Fibroblast of gingiva (primary cell): Measurements from ENCODE around the gene GCLC.
"Not testable (repeated sequence)": the region's sequence is repeated elsewhere in the genome, so short reads cannot be mapped to it uniquely, and the experiment has no call there.

Source experiments
- DNase-seq: peaks from one replicate; pipeline ENCODE4 v3.0.0-alpha.2; 2011; ENCODE audit warnings: low read depth

The GCLC gene

GRCh38 chr6:53492860-53493634 lies 51.9 kb downstream of the GCLC start:
- peak; percentile 46 for DNase-seq

- no peak for DNase-seq
Observed at GRCh38 chr6:53487080-53487479, 57.8 kb downstream of the GCLC start.

DNA sequence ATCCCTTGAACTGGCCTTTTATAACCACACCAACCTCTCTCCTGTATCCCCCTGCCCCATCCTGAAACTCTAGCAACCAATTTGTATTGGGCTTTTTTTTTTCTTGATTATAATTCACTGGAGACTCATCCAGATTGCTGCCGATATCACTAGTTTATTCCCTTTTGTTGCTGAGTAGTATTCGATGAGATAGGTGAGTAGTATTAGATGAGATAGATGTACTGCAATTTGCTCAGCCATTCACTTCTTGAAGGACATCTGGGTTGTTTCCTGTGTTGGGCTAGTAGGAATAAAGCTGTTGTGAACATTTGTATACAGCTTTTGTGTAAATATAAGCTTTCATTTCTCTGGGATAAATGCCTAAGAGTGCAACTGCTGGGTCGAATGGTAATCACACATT lies 58.2 kb downstream of the GCLC start:
- no peak for DNase-seq

GRCh38 chr6:53484476-53485280 lies 60.2 kb downstream of the GCLC start:
- DNase-seq = peak; percentile 63

DNA sequence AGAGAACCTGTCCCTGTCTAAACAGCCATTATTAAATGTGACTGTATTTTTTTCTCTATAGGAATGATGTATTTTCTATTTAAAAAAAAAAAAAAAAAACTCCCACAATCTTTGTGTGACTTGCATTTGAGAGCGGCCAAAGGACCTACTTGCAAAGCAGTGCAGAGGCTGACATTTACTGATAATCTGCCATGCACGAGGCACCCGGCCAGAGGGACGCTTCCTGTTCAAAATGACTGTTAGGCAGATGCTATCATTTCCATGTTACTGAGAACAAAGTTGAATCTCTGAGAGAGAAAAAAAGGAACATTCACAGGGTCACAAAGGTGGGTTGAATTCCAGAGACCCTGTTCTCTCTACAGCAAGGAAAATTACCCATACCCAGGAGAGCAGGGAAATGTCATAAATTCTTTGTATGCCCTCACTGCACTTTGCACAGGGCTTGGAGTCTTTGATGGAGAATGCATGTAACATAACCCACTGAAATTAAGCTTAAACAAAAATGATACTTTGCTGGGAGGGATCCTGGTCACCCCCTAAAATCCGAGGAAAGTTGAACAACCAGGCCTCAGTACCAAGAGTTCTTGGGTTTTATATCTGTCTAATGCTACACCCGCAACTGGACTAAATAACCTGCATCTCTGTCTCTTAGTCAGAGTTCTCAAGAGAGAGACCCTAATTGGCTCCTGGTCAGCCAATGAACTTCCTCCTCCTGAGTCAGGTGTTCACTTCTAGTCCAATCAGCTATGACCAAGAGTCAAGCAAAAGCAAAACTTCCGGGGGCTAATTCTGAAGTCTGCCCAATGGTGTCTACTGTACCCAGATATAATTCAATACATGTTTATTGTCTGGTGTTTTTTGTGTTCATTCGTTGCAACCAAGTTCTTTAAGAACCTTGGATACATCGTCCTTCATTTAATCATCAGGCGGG lies 61.2 kb downstream of the GCLC start:
- DNase-seq = no peak

DNA sequence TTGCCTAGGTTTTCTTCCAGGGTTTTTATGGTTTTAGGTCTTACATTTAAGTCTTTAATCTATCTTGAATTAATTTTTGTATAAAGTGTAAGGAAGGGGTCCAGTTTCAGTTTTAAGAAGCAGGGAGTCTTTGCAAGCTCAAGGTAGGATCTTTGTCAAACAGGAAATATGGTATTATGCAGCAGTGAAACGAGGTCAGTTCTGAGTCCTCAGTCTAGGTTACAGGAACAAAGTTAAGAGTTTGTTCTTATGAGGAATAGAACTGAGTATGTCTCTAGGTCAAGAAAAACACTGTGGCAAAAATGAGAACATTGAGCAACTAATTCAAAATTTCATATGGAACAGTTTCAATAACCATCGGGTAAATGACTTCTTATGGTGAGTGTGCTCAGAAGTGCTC lies 63.6 kb downstream of the GCLC start:
- no peak for DNase-seq

GRCh38 chr6:53480774-53481173 lies 64.1 kb downstream of the GCLC start:
- not testable (repeated sequence) for DNase-seq

- no peak for DNase-seq
Observed at GRCh38 chr6:53479871-53480270, 65.0 kb downstream of the GCLC start.

GRCh38 chr6:53476964-53477363 lies 67.9 kb downstream of the GCLC start:
- DNase-seq = no peak

- no peak for DNase-seq
Observed at GRCh38 chr6:53474010-53474409, 70.9 kb downstream of the GCLC start.

DNA sequence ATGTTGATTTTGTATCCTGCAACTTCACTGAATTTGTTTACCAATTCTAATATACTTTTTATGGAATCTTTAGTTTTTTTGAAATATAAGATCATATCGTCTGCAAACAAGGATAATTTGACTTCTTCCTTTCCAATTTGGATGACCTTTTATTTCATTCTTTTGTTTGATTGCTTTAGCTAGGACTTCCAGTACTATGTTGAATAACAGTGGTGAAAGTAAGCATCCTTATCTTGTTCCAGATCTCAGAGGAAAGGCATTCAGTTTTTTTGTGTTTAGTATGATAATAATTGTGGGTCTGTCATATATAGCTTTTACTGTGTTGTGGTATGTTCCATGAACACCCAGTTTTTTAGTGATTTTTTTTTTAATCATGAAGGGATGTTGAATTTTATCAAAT lies 75.7 kb downstream of the GCLC start:
- no peak for DNase-seq

- DNase-seq = no peak
Observed at GRCh38 chr6:53466257-53466656, 78.6 kb downstream of the GCLC start.

DNA sequence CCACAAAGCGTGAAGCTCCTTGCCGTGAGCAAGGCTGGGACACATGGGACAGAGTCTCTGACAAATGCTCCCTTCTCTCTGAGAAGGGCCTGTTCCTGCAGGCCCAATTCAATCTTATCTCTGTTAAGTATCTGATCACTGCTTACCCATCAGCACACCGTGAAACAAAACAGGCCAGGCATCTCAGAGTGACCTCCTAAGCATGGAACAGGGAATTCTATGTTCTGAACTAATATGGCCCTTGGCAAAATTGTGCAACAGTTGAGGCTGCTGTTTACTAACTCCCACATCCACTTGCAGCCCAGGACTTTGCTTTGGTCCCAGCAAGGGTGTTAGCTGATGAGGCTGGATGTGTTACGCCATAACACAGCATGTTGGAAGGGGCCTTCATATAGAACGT lies 79.2 kb downstream of the GCLC start:
- peak; percentile 42 for DNase-seq

DNA sequence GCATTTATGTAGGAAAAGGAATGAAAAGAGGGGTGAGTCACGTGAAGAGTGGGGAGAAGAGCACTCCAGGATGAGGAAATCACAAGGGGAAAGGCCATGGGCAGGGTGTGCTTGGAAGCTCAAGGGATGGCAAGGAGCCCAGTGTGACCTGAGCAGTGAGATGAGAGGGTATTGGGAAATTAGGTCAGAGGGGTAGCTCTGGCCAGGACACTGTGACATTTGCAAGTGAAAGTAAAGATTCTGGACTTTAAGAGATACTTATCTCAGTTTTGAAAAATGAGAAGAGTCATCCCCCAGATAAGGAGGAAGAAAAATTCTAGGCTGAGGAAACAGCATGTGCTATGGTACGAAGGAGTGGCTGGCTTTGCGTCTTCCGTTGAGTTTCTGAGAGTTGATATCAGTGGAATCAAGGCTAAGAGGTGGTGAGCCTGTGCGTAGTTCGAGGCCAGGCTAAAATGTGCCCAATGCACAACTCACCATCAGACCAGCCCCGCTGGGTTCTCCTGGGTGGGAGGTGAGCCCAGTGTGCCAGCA lies 79.9 kb downstream of the GCLC start:
- DNase-seq = peak; percentile 76

DNA sequence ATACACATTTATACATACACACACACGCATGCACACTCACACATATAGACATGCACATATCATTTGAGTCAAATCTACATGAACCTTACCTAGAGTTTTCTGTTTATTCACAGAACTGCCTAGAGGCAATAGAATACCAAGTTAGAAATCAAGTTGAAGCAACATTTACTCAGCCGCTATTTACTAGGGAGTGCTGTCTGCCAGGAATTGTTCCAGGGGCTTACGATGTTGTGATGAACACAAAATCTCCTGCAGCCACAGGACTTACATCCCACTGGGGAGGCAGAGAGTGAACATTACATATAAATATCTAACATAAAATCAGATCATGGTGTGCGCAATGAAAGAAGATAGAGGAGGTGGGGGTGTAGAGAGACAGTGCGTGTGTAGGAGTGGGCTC lies 80.4 kb downstream of the GCLC start:
- DNase-seq = no peak

GRCh38 chr6:53461696-53462095 lies 83.2 kb downstream of the GCLC start:
- DNase-seq = no peak

GRCh38 chr6:53461041-53461656 lies 83.8 kb downstream of the GCLC start:
- DNase-seq = peak; percentile 44

DNA sequence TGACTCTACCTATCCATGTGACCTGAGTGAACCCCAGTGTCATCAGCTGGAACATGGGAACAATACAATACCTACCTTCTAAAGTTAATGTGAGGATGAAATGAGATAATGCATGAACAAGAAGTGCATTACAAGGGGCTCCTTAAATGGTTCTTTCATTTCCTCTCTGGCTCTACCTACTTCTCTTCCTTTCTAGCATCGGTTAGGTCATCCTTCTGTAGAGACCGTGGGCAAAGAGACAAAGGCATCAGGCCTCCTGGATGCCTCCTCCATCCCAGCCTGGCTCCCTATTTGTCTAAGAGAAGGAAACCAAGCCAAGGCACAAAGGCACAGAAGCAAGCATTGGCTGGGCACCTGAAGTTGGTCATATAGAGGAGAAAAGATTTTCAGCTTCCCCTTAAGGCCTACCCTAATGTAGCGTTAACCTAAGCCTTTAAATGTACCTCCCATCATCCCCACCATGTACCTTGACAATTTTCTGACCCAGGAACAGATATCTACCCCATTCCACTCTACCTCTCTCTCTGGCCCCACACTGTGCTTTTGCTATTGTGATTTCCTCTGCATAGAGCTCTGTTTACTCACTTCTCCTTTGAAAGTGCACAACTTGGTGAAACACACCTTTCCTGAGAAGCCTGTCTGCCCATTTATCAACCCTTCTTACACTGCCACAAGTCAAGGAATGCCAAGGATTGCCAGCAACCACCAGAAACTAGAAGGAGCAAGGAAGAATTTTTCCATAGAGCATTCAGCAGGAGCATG lies 86.6 kb downstream of the GCLC start:
- DNase-seq = no peak

- no peak for DNase-seq
Observed at GRCh38 chr6:53456809-53457208, 88.1 kb downstream of the GCLC start.

GRCh38 chr6:53455678-53456077 lies 89.2 kb downstream of the GCLC start:
- no peak for DNase-seq

DNA sequence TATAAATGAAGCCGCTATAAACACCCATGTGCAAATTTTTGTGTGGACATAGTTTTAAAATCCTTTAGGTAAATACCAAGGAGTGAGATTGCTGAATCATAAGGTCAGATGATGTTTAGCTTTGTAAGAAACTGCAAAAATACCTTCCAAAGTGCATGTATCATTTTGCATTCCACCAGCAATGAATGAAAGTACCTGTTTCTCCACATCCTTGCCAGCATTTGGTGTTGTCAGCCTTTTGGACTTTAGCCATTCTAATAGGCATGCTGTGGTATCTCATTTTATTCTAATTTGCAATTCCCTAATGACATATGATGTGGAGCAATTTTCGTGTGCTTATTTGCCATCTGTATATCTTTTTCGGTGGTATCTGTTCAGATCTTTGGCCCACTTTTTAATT lies 93.7 kb downstream of the GCLC start:
- no peak for DNase-seq
